Renal pelvis (tissue), 4 donors: ENCODE measurements around the gene SDR9C7. TPM values are rescaled to one million over a fixed set of nuclear protein-coding genes. Genes with fewer than 3 reads are reported as not detected.
"Not testable (repeated sequence)": the region's sequence is repeated elsewhere in the genome, so short reads cannot be mapped to it uniquely, and the experiment has no call there.

Source experiments
- DNase-seq: peaks from one replicate; pipeline ENCODE4 v3.0.0-alpha.2; 2013
- polyA plus RNA-seq, 3 donors: library from polyadenylated mRNA; unstranded; fragments of 120-200 nt; gene quantifications; one replicate each; pipeline ENCODE4 v1.2.1, GENCODE V29; 2013; ENCODE audit not compliant: insufficient read length in 3 of 3

Gene SDR9C7
- polyA plus RNA-seq, 3 donors: 0.07 to 0.21 (median 0.16) TPM

DNA sequence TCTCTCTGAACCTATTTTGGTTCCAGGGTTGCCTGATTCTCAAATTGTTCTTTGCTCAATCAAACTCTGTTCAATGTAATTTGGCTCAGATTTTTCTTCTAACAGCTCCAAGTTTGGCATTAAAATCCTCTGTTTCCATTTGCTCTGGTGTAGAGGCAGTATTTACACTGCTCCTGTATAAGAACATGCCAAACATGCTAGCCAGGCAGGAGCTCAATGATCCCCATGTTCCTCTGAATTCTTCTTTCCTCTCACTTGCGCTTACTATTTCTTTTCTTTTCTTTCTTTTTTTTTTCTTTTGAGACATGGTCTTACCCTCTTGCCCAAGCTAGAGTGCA is 17.2 kb downstream of the SDR9C7 start:
- DNase-seq: no peak

DNA sequence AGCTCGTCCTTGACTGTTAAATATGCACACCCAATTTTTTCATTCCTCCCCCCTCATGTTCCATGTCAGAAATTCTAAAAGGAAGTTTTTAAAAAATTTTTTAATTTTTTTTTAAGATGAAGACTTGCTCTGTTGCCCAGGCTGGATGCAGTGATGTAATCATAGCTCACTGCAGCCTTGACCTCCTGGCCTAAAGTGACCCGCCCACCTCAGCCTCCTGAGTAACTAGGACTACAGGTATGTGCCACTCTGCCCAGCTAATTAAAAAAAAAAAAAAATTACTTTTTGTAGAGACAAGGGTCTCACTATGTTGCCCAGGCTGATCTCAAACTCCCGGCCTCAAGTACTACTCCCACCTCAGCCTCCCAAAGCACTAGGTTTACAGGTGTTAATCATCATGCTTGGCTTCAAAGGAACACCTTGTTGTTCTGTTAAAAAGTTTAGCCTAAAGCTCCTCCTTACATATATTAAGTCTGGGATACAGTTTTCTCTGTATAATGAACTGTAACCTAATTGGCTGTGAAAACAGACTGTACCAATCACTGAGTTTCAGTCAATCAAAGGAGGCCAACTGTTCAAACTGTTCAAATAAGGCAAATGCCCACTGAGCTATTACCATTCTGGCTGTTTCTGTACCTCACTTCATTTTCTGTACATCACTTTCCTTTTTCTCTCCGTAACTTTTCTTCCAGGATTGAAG is 17.8 kb downstream of the SDR9C7 start:
- DNase-seq: no peak

DNA sequence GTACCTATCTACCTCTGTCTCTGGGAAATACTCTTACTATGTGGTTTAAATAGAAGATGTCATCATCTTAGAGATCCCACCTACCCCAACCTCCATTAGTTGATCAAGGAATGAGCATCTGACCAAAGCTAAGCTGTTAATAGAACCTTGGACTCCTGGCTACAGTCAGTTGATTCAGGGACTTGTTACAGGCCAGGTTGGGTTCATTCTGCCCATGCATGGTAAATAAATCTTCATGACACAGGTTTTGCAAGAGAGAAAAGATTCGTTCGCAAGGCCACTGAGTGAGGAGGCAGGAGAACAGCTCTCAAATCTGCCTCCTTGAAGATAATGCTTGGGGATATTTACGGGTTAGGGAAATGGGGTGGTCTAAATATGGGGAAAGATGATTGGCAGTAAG is 19.5 kb downstream of the SDR9C7 start:
- DNase-seq: peak; percentile 66

DNA sequence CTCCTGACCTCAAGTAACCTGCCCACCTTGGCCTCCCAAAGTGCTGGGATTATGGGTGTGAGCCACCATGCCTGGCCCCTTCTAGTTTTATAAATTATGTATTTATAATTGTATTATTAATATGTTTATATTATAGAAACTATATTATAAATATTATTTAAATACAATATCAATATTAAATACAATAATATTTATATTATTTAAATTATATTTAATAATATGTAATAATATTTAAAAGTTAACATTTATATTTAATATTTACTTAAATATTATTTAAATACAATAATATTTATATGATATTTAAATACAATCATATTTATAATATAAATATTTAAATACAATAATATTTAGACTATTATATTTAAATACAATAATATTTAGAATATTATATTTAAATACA is 20.0 kb downstream of the SDR9C7 start:
- DNase-seq: no peak

DNA sequence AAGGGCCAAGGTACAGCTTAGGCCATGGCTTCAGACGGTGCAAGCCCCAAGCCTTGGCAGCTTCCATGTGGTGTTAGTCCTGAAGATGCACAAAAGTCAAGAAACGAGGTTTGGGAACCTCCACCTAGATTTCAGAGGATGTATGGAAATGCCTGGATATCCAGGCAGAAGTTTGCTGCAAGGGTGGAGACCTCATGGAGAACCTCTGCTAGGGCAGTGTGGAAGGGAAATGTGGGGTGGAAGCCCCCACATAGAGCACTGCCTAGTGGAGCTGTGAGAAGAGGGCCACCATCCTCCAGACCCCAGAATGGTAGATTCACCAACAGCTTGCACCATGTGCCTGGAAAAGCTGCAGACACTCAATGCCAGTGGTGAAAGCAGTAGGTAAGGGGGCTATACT is 24.8 kb downstream of the SDR9C7 start:
- not testable (repeated sequence) for DNase-seq

DNA sequence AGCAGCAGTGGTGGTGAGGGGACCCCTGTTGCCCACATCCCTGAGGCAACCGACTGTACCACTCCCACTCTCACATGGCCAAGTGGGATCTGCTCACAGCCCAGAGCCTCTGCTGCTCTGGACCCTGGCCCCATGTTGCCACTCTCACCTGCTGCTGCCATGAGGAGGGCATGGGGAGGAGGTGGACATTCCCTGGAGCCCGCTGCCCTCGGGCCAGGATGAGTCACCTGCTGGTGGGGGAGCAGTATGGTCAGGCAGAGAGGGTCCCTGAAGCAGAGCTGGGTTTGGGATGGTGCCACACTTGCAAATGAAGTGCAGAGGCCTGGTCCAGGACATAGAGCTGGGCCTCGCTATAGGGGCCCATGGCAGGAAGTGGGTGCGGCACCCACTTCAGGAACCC is 26.1 kb downstream of the SDR9C7 start:
- DNase-seq: no peak

DNA sequence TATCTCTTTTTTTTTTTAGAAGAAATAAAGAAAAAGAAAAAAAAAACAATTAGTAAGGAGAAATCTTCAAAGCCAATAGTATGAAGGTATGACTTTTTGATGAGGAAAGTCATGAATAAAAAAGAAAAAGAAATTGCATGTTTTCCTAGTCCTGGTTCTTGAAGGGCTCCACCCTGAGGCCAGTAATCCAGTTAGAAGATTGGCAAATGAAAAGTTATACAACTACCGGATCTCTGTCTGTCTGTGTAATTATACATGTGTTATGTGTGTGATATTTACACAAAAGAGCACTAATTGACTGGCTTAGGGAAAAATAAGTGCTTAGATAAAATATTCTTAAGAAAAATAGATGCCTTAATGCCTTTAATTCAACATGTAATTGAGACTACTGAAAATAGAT is 28.4 kb downstream of the SDR9C7 start:
- DNase-seq: no peak

DNA sequence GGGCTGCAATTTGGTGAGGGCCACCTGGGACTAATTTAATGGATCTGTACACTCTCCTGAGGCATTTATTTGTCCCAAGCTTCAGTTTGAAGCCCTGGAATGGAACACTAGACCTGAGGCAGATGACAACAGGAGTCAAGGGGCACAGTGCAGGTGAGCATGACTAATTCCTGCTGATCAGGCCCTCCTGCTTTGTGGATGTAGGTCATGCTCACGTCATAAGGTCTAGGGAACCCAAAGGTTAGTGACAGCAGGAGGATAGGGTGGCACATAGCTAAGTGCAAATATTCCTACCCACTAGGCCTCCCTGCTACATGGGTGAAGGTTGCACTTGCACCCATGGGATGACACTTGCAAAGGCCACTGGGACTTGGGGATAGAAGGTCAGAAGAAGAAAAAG is 30.8 kb downstream of the SDR9C7 start:
- DNase-seq: no peak

DNA sequence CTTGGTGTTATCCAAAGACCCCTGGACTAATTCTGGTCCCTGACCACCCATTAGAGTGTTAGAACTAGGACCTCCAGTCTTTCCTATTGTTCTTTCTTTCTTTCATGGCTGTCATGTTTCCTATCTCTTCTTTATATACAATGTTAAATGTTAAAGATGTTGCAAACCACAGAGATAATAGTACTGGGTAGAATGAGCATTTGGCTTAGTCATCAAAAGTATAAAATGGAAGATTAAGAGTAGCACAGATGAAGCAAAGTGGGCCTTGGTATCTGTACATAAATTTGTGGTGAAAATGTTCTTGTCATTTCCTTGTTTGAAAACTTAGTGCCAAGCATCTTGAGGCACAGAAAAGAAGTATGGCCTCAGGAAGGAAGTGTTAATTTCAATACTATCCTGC is 32.9 kb downstream of the SDR9C7 start:
- DNase-seq: not testable (repeated sequence)

DNA sequence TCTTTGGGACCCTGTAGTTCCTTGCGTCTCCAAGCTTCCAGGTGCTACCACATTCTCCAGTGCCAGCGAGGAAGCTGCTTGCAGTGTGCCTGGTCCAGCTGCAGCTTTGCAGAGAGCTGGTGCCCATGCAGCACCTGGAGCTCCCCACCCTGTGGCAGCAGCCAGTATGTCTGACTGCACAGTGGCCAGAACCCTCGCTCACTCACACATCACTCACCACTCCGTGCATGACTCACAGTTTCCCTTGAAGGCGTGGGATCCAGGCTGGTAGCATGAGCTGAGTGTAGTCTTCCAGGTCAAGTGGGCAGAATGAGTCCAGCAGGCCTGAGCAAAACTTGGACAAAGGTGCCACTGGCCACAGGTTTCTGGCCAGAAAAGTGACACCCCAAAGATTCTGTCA is 33.6 kb downstream of the SDR9C7 start:
- DNase-seq: no peak

DNA sequence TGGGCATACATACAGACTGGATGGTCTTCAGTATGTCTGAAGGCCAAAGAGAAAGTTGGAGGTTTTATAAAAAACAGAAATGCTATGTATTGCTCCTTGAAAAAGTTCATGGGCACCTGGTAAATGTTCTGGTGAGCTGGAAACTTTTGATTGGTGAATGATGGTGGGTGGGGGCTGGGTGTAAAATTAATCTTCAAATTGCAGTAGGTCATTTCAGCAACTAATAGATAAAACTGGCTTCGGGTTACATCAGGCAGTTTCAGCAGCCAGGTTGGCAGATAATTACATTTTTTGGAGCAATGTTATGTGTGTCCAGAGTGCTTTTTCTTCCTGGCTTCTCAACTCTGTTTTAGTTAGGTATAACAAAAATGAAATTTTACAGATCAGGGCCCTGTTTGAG is 35.3 kb downstream of the SDR9C7 start:
- DNase-seq: no peak

DNA sequence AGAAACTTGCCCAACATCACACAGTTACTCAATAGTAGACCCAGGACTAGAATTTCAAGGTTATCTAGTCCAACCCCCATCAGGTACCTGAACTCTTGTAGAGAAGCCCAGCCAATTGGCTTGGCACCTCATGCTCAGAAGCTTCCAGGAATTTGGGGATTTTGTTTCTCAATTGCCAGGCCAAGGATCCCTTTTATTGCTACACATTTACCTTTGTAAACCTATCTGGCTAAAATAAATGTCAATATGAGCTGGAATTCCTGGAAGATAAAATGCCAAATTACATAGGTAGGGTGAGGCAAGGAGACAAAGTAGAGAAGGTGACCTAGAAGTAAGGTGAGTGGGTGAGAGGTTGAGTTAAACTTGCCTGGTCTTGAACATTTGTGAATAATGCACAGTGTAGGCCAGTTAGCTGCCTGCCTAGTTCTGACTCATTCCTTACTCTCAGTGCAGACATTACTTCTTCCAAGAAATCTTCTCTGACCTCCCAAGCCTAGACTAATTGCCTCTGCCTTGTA is 36.3 kb downstream of the SDR9C7 start:
- no peak for DNase-seq

DNA sequence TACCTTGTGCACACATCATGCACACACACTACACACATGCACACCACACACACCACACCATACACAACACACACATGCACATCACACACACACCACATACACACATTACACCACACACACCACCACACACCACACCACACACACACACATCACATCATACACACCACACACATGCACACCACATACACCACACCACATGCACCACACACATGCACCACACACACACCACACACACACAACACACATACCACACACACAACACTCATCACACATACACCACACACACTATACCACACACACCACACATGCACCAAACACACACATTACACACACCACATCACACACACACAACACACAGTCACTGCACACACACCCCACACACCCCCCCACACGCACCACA is 38.1 kb downstream of the SDR9C7 start:
- DNase-seq: no peak

DNA sequence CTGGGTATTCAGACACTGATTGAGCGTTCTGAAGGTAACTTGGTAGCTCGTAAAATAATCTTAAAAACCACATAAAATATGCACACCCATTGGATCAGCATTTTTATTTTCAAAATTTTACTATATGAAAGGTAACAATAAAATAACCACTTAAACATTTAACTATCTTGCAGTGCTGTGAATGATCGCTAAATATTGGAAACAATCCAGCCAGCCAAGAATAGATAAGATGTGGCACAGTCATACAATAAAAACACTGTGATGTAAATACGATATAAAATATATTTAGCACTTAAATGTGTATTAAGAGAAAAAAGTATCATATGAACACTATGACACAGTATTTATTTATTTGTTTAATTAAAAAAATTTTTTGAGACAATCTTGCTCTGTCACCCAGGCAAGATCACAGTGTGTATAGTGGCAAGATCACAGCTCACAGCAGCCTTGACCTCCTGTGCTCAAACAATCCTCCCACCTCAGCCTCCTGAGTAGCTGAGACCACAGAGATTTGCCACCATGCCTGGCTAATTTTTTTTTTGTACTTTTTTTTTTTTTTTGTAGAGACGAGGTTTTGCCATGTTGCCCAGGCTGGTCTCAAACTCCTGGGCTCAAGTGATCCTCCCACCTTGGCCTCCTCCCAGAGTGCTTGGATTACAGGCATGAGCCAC is 39.4 kb downstream of the SDR9C7 start:
- no peak for DNase-seq

DNA sequence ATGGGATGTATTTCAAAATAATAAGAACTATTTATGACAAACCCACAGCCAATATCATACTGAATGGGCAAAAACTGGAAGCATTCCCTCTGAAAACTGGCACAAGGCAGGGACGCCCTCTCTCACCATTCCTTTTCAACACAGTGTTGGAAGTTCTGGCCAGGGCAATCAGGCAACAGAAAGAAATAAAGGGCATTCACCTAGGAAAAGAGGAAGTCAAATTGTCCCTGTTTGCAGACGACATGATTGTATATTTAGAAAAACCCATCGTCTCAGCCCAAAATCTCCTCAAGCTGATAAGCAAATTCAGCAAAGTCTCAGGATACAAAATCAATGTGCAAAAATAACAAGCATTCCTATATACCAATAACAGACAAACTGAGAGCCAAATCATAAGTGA is 42.3 kb downstream of the SDR9C7 start:
- DNase-seq: not testable (repeated sequence)

DNA sequence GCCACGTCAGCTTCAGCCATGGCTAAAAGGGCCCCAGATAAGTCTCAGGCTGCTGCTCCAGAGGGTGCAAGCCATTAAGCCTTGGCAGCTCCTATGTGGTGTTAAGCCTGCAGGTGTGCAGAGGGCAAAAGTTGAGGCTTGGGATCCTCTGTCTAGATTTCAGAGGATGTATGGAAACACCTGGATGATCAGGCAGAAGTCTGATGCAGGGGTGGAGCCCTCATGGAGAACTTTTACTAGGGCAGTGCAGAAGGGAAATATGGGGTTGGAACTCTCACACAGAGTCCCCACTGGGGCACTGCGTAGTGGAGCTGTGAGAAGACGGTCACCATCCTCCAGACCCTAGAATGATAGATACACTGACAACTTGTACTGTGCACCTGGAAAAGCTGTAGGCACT is 47.9 kb downstream of the SDR9C7 start:
- no peak for DNase-seq

DNA sequence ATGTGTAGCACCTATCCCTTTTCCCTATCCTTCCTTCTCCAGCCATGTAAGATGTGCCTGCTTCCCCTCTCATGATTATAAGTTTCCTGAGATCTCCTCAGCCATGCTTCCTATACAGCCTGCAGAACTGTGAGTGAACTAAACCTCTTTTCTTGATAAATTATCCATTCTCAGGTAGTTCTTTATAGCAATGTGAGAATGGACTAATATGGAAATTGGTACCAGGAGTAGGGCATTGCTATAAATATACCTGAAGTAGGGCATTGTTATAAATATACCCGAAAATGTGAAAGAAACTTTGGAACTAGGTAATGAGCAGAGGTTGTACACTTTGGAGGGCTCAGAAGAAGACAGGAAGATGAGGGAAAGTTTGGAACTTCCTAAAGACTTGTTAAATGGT is 48.9 kb downstream of the SDR9C7 start:
- no peak for DNase-seq

DNA sequence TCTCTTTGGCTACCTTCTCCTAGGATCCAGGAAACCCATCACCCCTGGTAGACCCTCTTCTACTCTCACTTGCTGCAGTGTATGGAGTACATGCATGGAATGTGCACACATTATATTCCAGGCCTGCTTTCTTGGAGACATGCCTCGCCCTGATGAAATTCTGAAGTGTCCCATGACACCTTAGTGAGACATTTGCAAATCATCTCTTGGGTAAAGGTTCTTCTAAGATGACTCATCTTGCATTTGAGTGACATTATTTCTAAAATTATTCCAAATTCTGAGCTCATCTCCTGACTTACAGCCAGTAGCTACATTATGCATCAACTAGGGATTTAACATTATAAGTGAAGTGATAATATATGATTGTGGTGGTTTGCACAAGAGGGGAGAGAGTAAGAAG is 49.8 kb downstream of the SDR9C7 start:
- DNase-seq: no peak

DNA sequence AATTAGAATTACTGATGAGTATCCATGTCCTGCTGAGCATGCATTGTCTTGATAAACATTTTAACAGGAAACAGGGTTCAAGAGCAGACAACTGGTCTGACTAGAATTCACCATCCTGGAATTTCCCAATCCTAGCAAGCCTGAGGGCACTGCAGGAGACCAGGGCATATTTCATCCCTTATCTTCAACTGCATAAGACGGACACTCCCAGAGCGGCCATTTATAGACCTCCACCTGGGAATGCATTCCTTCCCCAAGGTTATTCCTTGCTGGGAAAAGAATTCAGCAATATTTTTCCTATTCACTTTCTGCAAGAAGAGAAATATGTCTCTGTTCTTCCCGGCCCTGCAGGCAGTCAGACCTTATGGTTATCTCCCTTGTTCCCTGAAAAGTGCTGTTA is 51.8 kb downstream of the SDR9C7 start:
- DNase-seq: not testable (repeated sequence)

DNA sequence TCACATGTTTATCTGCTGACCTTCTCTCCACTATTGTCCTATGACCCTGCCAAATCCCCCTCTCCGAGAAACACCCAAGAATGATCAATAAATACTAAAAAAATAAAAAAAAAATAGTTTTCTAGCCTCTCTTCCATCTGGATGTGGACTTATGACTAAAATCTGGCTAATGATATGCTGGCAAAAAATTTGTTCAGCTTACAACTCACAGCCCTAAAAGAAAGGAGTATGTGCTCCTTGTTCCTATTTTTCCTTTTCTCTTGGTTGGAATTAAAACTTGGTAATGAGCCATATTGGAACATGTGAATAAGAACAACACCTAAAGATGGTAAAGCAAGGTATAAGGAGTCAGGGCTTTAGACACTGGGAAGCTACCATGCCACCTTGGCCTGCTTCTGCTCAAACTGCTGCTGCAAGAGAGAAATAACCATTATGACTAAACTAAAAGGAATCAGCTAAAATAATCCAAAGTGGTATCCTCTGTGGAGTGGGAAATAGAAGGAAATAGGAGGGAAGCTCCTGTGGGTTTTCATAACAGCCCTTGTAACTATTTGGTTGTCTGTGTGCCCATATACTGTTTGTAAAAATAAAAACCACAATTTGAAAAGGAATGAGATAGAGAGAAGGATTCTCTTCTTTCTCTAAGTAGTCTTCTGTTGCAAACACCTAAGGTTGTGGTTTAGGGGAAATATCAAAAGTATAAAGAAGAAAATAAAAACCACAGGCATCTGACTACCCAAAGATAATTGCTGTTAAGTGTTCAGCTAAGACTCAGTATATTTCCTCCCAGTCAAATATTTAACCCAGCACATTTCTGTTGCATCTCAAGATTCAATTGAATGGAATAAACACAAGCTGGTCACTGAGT is 53.8 kb downstream of the SDR9C7 start:
- DNase-seq: no peak

DNA sequence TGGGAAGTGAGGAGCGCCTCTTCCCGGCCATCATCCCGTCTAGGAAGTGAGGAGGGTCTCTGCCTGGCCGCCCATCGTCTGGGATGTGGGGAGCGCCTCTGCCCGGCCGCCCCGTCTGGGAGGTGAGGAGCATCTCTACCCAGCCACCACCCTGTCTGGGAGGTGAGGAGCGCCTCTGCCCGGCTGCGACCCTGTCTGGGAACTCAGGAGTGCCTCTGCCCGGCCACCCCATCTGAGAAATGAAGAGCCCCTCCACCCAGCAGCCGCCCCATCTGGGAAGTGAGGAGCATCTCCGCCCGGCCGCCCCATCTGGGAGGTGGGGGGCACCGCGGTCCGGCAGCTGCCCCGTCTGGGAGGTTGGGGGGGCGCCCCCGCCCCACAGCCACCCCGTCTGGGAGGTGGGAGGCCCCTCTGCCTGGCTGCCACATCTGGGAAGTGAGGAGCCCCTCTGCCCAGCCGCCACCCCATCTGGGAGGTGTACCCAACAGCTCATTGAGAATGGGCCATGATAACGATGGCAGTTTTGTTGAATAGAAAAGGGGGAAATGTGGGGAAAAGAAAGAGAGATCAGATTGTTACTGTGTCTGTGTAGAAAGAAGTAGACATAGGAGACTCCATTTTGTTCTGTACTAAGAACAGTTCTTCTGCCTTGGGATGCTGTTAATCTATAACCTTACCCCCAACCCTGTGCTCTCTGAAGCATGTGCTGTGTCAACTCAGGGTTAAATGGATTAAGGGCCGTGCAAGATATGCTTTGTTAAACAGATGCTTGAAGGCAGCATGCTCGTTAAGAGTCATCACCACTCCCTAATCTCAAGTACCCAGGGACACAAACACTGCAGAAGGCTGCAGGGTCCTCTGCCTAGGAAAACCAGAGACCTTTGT is 54.7 kb downstream of the SDR9C7 start:
- not testable (repeated sequence) for DNase-seq

DNA sequence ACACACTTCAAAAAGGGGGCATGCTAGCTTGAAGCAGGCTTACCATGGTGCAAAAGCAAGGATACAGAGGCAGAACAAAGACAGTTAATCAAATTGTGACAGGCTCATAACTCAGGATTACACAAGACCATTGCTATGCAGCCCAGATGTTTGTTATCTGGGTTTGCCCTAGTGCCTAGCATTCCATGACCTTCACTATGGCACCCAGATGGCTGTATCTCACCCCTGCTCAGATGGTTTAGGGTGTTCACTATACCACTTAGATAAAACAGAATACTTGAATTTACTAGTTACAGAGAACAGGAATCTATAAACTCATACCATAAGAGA is 56.2 kb downstream of the SDR9C7 start:
- no peak for DNase-seq
